ENCODE results near the gene HNRNPA3. TPM values are rescaled to one million over a fixed set of nuclear protein-coding genes. Genes with fewer than 3 reads are reported as not detected.

The HNRNPA3 gene
- polyA plus RNA-seq, 3 donors: 26.5 to 71.7 (median 43.0) TPM

GRCh38 chr2:177172034-177172880 lies 40.3 kb upstream of the HNRNPA3 start:
- Mint-ChIP-seq H3K4me3 (no peak overlapping the region), H3K27me3 (ENCODE audit: low read depth in 3 of 3) (peaks cover 0 to 1% (median 0%) of the 10 kb centered on the region in 3 donors), H3K27ac (peak overlapping the region in 1 of 7 donors; percentile 52), H3K4me1 (peaks cover 20% of the 10 kb centered on the region), H3K36me3 (peaks cover 0 to 2% of the 10 kb centered on the region in 2 donors), H3K9me3 (peaks cover 0 to 5% (median 0%) of the 10 kb centered on the region in 7 donors)
- Histone ChIP-seq H3K4me1 (ENCODE audit: control insufficient read depth in 1 of 2, insufficient read depth in 2 of 2, low read length in 2 of 2) (peaks cover 9 to 14% of the 10 kb centered on the region in 2 donors), H3K27ac (ENCODE audit: low read depth in 1 of 2, low read length in 2 of 2) (no peak overlapping the region), H3K4me3 (replicated peaks in 1 of 3; ENCODE audit: low read depth in 2 of 3, low read length in 3 of 3) (no peak overlapping the region), H3K4me2 (replicated peaks; ENCODE audit: extremely low read depth, low read length, poor library complexity, severe bottlenecking) (no peak overlapping the region), H4K20me1 (ENCODE audit: insufficient read depth, low read length) (no peaks in the 10 kb centered on the region), H3K27me3 (ENCODE audit: control insufficient read depth in 2 of 2, insufficient read depth in 2 of 2, low read length in 2 of 2) (no peaks in the 10 kb centered on the region), H3K36me3 (replicated peaks in 1 of 2; ENCODE audit: control insufficient read depth in 1 of 2, insufficient read depth in 2 of 2, low read length in 2 of 2) (no peaks in the 10 kb centered on the region), H3K79me2 (ENCODE audit: insufficient read depth, low read length) (no peaks in the 10 kb centered on the region), H3K9me3 (replicated peaks in 1 of 2; ENCODE audit: control insufficient read depth in 1 of 2, insufficient read depth in 1 of 2, low read length in 2 of 2) (no peaks in the 10 kb centered on the region), H3K9ac (ENCODE audit: insufficient read depth, low read length, poor library complexity, severe bottlenecking) (no peak overlapping the region), H2AFZ (ENCODE audit: insufficient read depth, low read depth, low read length, poor library complexity, severe bottlenecking) (no peak overlapping the region)
- no peak for DNase-seq
- TF ChIP-seq, protein P1, sequence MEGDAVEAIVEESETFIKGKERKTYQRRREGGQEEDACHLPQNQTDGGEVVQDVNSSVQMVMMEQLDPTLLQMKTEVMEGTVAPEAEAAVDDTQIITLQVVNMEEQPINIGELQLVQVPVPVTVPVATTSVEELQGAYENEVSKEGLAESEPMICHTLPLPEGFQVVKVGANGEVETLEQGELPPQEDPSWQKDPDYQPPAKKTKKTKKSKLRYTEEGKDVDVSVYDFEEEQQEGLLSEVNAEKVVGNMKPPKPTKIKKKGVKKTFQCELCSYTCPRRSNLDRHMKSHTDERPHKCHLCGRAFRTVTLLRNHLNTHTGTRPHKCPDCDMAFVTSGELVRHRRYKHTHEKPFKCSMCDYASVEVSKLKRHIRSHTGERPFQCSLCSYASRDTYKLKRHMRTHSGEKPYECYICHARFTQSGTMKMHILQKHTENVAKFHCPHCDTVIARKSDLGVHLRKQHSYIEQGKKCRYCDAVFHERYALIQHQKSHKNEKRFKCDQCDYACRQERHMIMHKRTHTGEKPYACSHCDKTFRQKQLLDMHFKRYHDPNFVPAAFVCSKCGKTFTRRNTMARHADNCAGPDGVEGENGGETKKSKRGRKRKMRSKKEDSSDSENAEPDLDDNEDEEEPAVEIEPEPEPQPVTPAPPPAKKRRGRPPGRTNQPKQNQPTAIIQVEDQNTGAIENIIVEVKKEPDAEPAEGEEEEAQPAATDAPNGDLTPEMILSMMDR (IDR thresholded peaks at IDR 0.05): no peak
- intact Hi-C loops (cut with micrococcal nuclease): loop anchor here in 1 of 2 donors (5.0 kb wide), 1 partner anchor 35 kb away; no protein-coding TSS in a partner anchor

GRCh38 chr2:177174486-177174885 lies 38.1 kb upstream of the HNRNPA3 start:
- Histone ChIP-seq H2AFZ (ENCODE audit: insufficient read depth, low read depth, low read length, poor library complexity, severe bottlenecking) (no peak overlapping the region), H3K79me2 (ENCODE audit: insufficient read depth, low read length) (no peaks in the 10 kb centered on the region), H3K36me3 (replicated peaks in 1 of 2; ENCODE audit: control insufficient read depth in 1 of 2, insufficient read depth in 2 of 2, low read length in 2 of 2) (no peaks in the 10 kb centered on the region), H3K4me1 (ENCODE audit: control insufficient read depth in 1 of 2, insufficient read depth in 2 of 2, low read length in 2 of 2) (peaks cover 9 to 14% of the 10 kb centered on the region in 2 donors), H3K27me3 (ENCODE audit: control insufficient read depth in 2 of 2, insufficient read depth in 2 of 2, low read length in 2 of 2) (no peaks in the 10 kb centered on the region), H3K4me2 (replicated peaks; ENCODE audit: extremely low read depth, low read length, poor library complexity, severe bottlenecking) (no peak overlapping the region), H3K27ac (ENCODE audit: low read depth in 1 of 2, low read length in 2 of 2) (no peak overlapping the region), H3K9me3 (replicated peaks in 1 of 2; ENCODE audit: control insufficient read depth in 1 of 2, insufficient read depth in 1 of 2, low read length in 2 of 2) (no peaks in the 10 kb centered on the region), H3K4me3 (replicated peaks in 1 of 3; ENCODE audit: low read depth in 2 of 3, low read length in 3 of 3) (no peak overlapping the region), H3K9ac (ENCODE audit: insufficient read depth, low read length, poor library complexity, severe bottlenecking) (no peak overlapping the region), H4K20me1 (ENCODE audit: insufficient read depth, low read length) (no peaks in the 10 kb centered on the region)
- 100% methylated on average over 1 of the region's 4 CpGs for WGBS (ENCODE audit: insufficient coverage)
- peaks cover 0 to 2% of the 10 kb centered on the region in 2 donors for H3K36me3 Mint-ChIP-seq
- intact Hi-C loops (cut with micrococcal nuclease): loop anchor here in 1 of 2 donors (5.0 kb wide), 1 partner anchor 33 kb away; no protein-coding TSS in a partner anchor
- no peak overlapping the region for H3K4me3 Mint-ChIP-seq
- H3K4me1 Mint-ChIP-seq: peaks cover 19% of the 10 kb centered on the region
- DNase-seq: no peak
- H3K27ac Mint-ChIP-seq: peak overlapping the region in 2 of 7 donors; percentile 2 to 4
- TF ChIP-seq, protein P1 (IDR thresholded peaks at IDR 0.05): no peak
- peaks cover 0 to 3% (median 1%) of the 10 kb centered on the region in 3 donors for H3K27me3 Mint-ChIP-seq (ENCODE audit: low read depth in 3 of 3)
- H3K9me3 Mint-ChIP-seq: peaks cover 0 to 5% (median 0%) of the 10 kb centered on the region in 7 donors
